GM18526 (cell line): Measurements from ENCODE around the gene LDLRAD4.

Experiments
- POLR2A ChIP-seq: IDR thresholded peaks from 3 replicates; pipeline ENCODE4 v1.6.1; 2011; ENCODE audit not compliant: insufficient read length; ENCODE audit errors: extremely low read depth

LDLRAD4 gene

GRCh38 chr18:13290856-13291271 lies 72.3 kb downstream of the LDLRAD4 start:
- no peak for TF ChIP-seq POLR2A

- TF ChIP-seq POLR2A, result no peak
These were observed 72.7 kb downstream of the LDLRAD4 start for GRCh38 chr18:13291299-13291698.

GRCh38 chr18:13291745-13292447 lies 73.3 kb downstream of the LDLRAD4 start:
- TF ChIP-seq POLR2A, result no peak

- TF ChIP-seq POLR2A, result no peak
These were observed 74.2 kb downstream of the LDLRAD4 start for GRCh38 chr18:13292736-13293135.

- TF ChIP-seq POLR2A, result no peak
These were observed 75.7 kb downstream of the LDLRAD4 start for GRCh38 chr18:13294309-13294708.

- TF ChIP-seq POLR2A, result no peak
These were observed 77.3 kb downstream of the LDLRAD4 start for GRCh38 chr18:13295894-13296293.

GRCh38 chr18:13296867-13297574 lies 78.5 kb downstream of the LDLRAD4 start:
- no peak for TF ChIP-seq POLR2A

- TF ChIP-seq POLR2A, result no peak
These were observed 79.7 kb downstream of the LDLRAD4 start for GRCh38 chr18:13298262-13298661.

- no peak for TF ChIP-seq POLR2A
These were observed 81.5 kb downstream of the LDLRAD4 start for GRCh38 chr18:13300029-13300428.

- no peak for TF ChIP-seq POLR2A
These were observed 82.2 kb downstream of the LDLRAD4 start for GRCh38 chr18:13300796-13301195.

- TF ChIP-seq POLR2A, result no peak
These were observed 83.5 kb downstream of the LDLRAD4 start for GRCh38 chr18:13302040-13302439.

- no peak for TF ChIP-seq POLR2A
These were observed 84.1 kb downstream of the LDLRAD4 start for GRCh38 chr18:13302457-13303225.

- no peak for TF ChIP-seq POLR2A
These were observed 85.3 kb downstream of the LDLRAD4 start for GRCh38 chr18:13303756-13304364.

GRCh38 chr18:13305301-13305700 lies 86.7 kb downstream of the LDLRAD4 start:
- no peak for TF ChIP-seq POLR2A

- TF ChIP-seq POLR2A, result no peak
These were observed 88.0 kb downstream of the LDLRAD4 start for GRCh38 chr18:13306583-13306982.
